Osteoblast (primary cell): ENCODE measurements around the gene POMP. TPM values are rescaled to one million over a fixed set of nuclear protein-coding genes. Genes with fewer than 3 reads are reported as not detected.
A peak's percentile ranks its signal among the peaks of the same experiment; 100 is the strongest.

Experiments used
- DNase-seq: peaks from one replicate; pipeline ENCODE4 v3.0.0; 2011; ENCODE audit warnings: low spot score, mixed read lengths; ENCODE audit not compliant: insufficient read length; ENCODE audit errors: missing footprints
- H2AFZ ChIP-seq: 2 replicates; pipeline ENCODE4 v1.6.0; 2011; ENCODE audit warnings: mild to moderate bottlenecking, low read length
- H3K27ac ChIP-seq: 2 replicates; pipeline ENCODE4 v1.5.1; 2011; ENCODE audit warnings: mild to moderate bottlenecking, low read depth, low read length, moderate library complexity
- H3K27me3 ChIP-seq: 2 replicates; pipeline ENCODE4 v1.6.0; 2012; ENCODE audit warnings: mild to moderate bottlenecking, control low read depth, inconsistent platforms, low read length, moderate library complexity; ENCODE audit not compliant: insufficient read depth
- H3K36me3 ChIP-seq: 2 replicates; pipeline ENCODE4 v1.5.1; 2011; ENCODE audit warnings: mild to moderate bottlenecking, low read length, control low read depth, moderate library complexity; ENCODE audit not compliant: insufficient read depth
- H3K4me1 ChIP-seq: 2 replicates; pipeline ENCODE4 v1.5.1; 2011; ENCODE audit warnings: mild to moderate bottlenecking, low read length, control low read depth, moderate library complexity; ENCODE audit not compliant: insufficient read depth
- H3K4me2 ChIP-seq: 2 replicates; pipeline ENCODE4 v1.6.0; 2011; ENCODE audit warnings: mild to moderate bottlenecking, low read length; ENCODE audit not compliant: insufficient read depth
- H3K4me3 ChIP-seq: fragments of 200-600 bp; sonication (generic); 3 replicates; pipeline ENCODE4 v1.5.1; 2012; ENCODE audit warnings: mild to moderate bottlenecking, low read length, inconsistent platforms; ENCODE audit not compliant: insufficient read depth
- H3K79me2 ChIP-seq: 2 replicates; pipeline ENCODE4 v1.6.0; 2012; ENCODE audit warnings: mild to moderate bottlenecking, low read length, control low read depth, inconsistent platforms; ENCODE audit not compliant: insufficient read depth
- H3K9me3 ChIP-seq: 2 replicates; pipeline ENCODE4 v1.5.1; 2011; ENCODE audit warnings: low read depth, low read length, control low read depth
- H4K20me1 ChIP-seq: 2 replicates; pipeline ENCODE4 v1.6.0; 2012; ENCODE audit warnings: mild to moderate bottlenecking, low read length, control low read depth; ENCODE audit not compliant: insufficient read depth
- CTCF ChIP-seq: IDR thresholded peaks from 2 replicates; pipeline ENCODE4 v1.5.1; 2011; ENCODE audit warnings: mild to moderate bottlenecking, low read depth, low read length, moderate library complexity; ENCODE audit errors: extremely low read depth
- small RNA-seq: library from RNA; depleted of rRNA; stranded (forward); fragments of <200 nt; gene quantifications from one replicate; pipeline ENCODE3, GENCODE V24; 2012
- total RNA-seq: library from RNA; depleted of rRNA; stranded (reverse); fragments of >200 nt; gene quantifications from 2 replicates; pipeline ENCODE4 v1.2.3, GENCODE V29; 2012

POMP gene
- total RNA-seq, 1 donor: 73.1 TPM

DNA sequence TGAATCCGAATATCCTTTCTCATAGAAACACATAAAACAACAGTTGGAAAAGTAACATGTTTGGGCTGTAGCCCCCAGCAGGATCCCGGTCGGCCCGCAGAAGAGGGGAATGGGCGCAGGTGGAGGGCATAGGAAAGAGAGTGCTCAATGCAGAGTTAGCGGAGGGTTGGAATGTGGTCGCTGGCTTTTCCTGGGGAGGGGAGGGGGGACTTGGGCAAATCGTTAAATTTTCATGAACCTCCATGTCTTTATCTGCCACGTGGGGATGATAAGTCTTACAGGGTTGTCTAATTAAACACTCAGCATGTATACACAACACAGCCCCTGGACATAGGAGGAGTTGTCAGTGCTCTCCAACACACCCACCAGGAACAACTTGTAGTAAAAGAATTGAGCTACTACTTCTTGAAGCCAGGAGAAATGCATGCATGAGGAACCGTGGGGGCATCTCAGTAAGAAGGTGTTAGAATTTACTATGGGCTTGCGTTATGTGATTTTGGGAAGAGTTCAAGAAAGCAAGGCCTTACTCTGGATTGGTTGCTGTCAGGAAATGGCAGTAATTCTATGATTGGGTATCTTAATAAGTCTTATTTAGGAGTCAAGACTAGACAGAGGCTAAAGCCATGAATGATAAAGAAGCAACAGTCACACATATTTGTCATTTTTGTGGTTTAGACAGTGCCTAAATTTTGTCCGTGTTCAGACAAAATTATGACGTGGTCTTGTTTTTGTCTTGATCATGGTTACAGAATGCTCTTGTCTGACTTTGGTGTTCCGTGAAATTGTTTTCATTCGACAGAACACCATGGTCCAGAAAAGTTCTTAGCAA lies 60.5 kb downstream of the POMP start:
- DNase-seq: peak; percentile 80

DNA sequence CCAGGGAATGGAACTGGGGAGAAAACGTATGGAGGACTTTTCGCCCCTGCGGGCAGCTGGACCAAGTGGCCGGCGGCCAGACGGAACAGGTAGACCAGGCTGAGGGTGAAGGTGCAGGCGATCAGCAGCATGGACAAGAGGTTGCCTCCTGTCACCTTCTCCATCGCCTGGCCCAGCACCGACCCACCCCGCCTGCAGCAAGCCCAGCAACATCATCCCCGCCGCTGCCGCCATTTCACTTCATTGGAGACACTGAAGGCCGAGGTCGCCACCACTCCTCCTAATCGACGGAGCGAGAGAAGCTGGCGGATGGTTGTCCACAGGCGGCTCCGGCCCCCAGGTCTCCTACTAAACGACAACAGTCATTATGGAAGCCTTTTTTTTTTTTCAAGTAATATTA lies 64.9 kb downstream of the POMP start:
- H3K4me1 ChIP-seq: peaks cover 13% of the 10 kb centered on the region
- H3K4me2 ChIP-seq: no peak overlapping the region
- no peak overlapping the region for H3K27ac ChIP-seq
- no peak for DNase-seq
- H3K79me2 ChIP-seq: no peaks in the 10 kb centered on the region
- no peaks in the 10 kb centered on the region for H4K20me1 ChIP-seq
- no peaks in the 10 kb centered on the region for H3K36me3 ChIP-seq
- H3K9me3 ChIP-seq: no peaks in the 10 kb centered on the region
- no peak overlapping the region for H3K4me3 ChIP-seq
- TF ChIP-seq CTCF: no peak
- H2AFZ ChIP-seq: no peak overlapping the region
- H3K27me3 ChIP-seq: no peaks in the 10 kb centered on the region

More for the DNA sequence above, 60.5 kb downstream of the POMP start:
- Histone ChIP-seq H3K4me3 (peak overlapping the region; percentile 89), H3K4me2 (peak overlapping the region; percentile 92), H4K20me1 (no peaks in the 10 kb centered on the region), H3K27ac (peak overlapping the region; percentile 95), H3K36me3 (no peaks in the 10 kb centered on the region), H3K27me3 (no peaks in the 10 kb centered on the region), H3K4me1 (peaks cover 32% of the 10 kb centered on the region), H3K79me2 (no peaks in the 10 kb centered on the region), H3K9me3 (no peaks in the 10 kb centered on the region), H2AFZ (peak overlapping the region; percentile 82)
- no peak for TF ChIP-seq CTCF

DNA sequence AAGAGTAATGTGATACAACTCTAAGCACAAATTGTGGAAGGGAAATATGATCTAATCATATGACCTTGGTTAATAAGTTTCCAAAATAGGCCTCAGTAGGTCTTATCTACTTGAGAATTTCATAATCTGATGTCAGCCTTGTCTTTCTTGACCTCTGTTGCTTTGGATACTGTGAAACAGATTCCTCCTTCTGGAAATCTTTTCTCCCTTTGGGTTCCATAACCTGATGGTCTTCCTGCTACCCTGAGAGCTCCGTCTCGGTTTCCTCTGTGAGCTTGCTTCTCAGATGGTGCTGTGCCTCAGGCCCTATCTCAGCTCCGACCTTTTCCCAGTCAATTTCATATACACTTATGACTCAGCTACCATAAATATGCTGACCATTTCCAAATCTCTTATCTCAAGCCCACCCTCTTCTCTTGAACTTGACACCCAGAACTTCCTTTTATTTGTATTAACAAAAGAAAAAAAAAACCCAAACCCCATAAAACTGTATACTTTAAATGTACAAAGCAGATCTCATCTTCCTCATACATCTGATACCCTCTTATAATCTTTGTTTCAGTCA lies 66.2 kb downstream of the POMP start:
- Histone ChIP-seq H3K36me3 (no peaks in the 10 kb centered on the region), H3K27me3 (no peaks in the 10 kb centered on the region), H4K20me1 (no peaks in the 10 kb centered on the region), H2AFZ (no peak overlapping the region), H3K27ac (no peak overlapping the region), H3K9me3 (no peaks in the 10 kb centered on the region), H3K79me2 (no peaks in the 10 kb centered on the region), H3K4me3 (no peak overlapping the region), H3K4me1 (peaks cover under 1% of the 10 kb centered on the region), H3K4me2 (no peak overlapping the region)
- DNase-seq: no peak
- no peak for TF ChIP-seq CTCF

Small RNAs within 50 kb of the gene (small RNA-seq; reads per million reads assigned to genes)
- not detected for gene RF00019
- not detected for gene RNU6-53P

Other genes with a start within 250 kb of the POMP start
- under 0.01 TPM in 1 of 2 replicates, not detected in the other for gene FLT1, start 164.0 kb upstream of the POMP start, total RNA-seq
- 10.6 and 11.2 TPM in 2 replicates for gene SLC46A3, start 59.8 kb downstream of the POMP start, total RNA-seq
- gene MTUS2, start 161.2 kb downstream of the POMP start, total RNA-seq: under 0.01 and 0.36 TPM in 2 replicates